Right lobe of liver (tissue), 6 donors: ENCODE results near the gene PRR5L. TPM values are rescaled to one million over a fixed set of nuclear protein-coding genes. Genes with fewer than 3 reads are reported as not detected.

ENCODE experiments used
- ATAC-seq, 4 donors: fragments of 200-7000 bp; cut with Tn5 transposase; one replicate each; pipeline ENCODE4 v1.9.1; 2020; ENCODE audit warnings: mild to moderate bottlenecking in 4 of 4, moderate library complexity in 4 of 4
- DNase-seq, 3 donors: peaks; one replicate each; pipeline ENCODE4 v3.0.0-alpha.2; 2020
- H3K27ac ChIP-seq, 3 donors: fragments of 200-600 bp; one replicate each; pipeline ENCODE4 v1.8.0; 2022
- H3K27me3 ChIP-seq, 2 donors: fragments of 200-600 bp; one replicate each; pipeline ENCODE4 v1.8.0; 2022
- H3K36me3 ChIP-seq, 4 donors: fragments of 200-600 bp; sonication (generic) in 1 of 4; one replicate each; pipeline versions ENCODE4 v1.5.1 to v1.8.0; 2017 to 2022; ENCODE audit warnings: control low read depth in 1 of 4
- H3K4me1 ChIP-seq, 4 donors: fragments of 200-600 bp; sonication (generic) in 1 of 4; one replicate each; pipeline versions ENCODE4 v1.5.1 to v1.8.0; 2017 to 2022; ENCODE audit warnings: control low read depth in 1 of 4
- H3K4me3 ChIP-seq, 3 donors: fragments of 200-600 bp; one replicate each; pipeline ENCODE4 v1.8.0; 2022
- H3K9me3 ChIP-seq, 4 donors: fragments of 200-600 bp; sonication (generic) in 1 of 4; one replicate each; pipeline versions ENCODE4 v1.5.1 to v1.8.0; 2017 to 2022; ENCODE audit warnings: control low read depth in 1 of 4
- CTCF ChIP-seq, 4 donors: fragments of 200-600 bp in 3 of 4; fragments of 450-650 bp in 1 of 4; IDR thresholded peaks; one replicate each; pipeline versions ENCODE4 v1.5.1 to v1.8.0; 2016 to 2022; ENCODE audit warnings: antibody characterized with exemption in 4 of 4, mild to moderate bottlenecking in 2 of 4
- POLR2A ChIP-seq: fragments of 450-650 bp; IDR thresholded peaks from one replicate; pipeline ENCODE4 v1.6.1; 2017; ENCODE audit warnings: antibody characterized with exemption, mild to moderate bottlenecking
- WGBS: methylation state at CpG from one replicate; pipeline ENCODE4 v1.1.6; 2018; ENCODE audit warnings: low coverage, low lambda C conversion rate; ENCODE audit not compliant: insufficient coverage; ENCODE audit errors: missing lambda C conversion rate; 5-methylcytosine and 5-hydroxymethylcytosine counted together
- intact Hi-C, 2 donors: fragments of 100-400 bp; cut with DNase I; formaldehyde crosslinking; loops; one replicate each; pipeline versions ENCODE4 v1.11.2 to v1.14.1; 2022
- total RNA-seq, 6 experiments: library from RNA; depleted of rRNA in 2 of 6; stranded (reverse); fragments of >200 nt in 2 of 6; fragmentation: NEBNext Ultra II Directional in 3 of 6; extraction: Animal tissue kit (Norgen Biotek cat#: 25700) in 3 of 6; gene quantifications; one replicate each; pipeline versions ENCODE4 v1.1.0 to v1.2.4, GENCODE V29; 2016 to 2023
- donor health status: DM: no; HTN: yes; CAD: no.
- donor health status: DM: no; HTN: no; CAD: no.
- donor health status: DM: no; HTN: no; CAD: no.
- donor health status: DM: no; HTN: yes; CAD: no.
- donor health status: DM: no; HTN: yes; CAD: no.

The PRR5L gene
- total RNA-seq, 6 experiments from 2014 or later: 2.2 to 4.5 (median 2.3) TPM

GRCh38 chr11:36376888-36377758, 81.0 kb downstream of the PRR5L start:
- H3K4me1 ChIP-seq: peaks cover 0 to 15% (median 0%) of the 10 kb centered on the region in 4 donors
- H3K9me3 ChIP-seq: no peaks in the 10 kb centered on the region
- H3K36me3 ChIP-seq: no peaks in the 10 kb centered on the region
- DNase-seq: peak; percentile 50 to 69 (median 56)
- no peaks in the 10 kb centered on the region for H3K27me3 ChIP-seq
- peak overlapping the region; percentile 31 to 82 (median 73) for H3K27ac ChIP-seq
- ATAC-seq: peak; percentile 68 to 77 (median 74)
- TF ChIP-seq POLR2A: no peak
- TF ChIP-seq CTCF (IDR thresholded peaks at IDR 0.05): peak; percentile 23 to 43 (median 39)
- H3K4me3 ChIP-seq: peak overlapping the region; percentile 43 to 52 (median 51)
- WGBS: 0% methylated on average over 3 of the region's 68 CpGs
- intact Hi-C loops: no loop called here

DNA sequence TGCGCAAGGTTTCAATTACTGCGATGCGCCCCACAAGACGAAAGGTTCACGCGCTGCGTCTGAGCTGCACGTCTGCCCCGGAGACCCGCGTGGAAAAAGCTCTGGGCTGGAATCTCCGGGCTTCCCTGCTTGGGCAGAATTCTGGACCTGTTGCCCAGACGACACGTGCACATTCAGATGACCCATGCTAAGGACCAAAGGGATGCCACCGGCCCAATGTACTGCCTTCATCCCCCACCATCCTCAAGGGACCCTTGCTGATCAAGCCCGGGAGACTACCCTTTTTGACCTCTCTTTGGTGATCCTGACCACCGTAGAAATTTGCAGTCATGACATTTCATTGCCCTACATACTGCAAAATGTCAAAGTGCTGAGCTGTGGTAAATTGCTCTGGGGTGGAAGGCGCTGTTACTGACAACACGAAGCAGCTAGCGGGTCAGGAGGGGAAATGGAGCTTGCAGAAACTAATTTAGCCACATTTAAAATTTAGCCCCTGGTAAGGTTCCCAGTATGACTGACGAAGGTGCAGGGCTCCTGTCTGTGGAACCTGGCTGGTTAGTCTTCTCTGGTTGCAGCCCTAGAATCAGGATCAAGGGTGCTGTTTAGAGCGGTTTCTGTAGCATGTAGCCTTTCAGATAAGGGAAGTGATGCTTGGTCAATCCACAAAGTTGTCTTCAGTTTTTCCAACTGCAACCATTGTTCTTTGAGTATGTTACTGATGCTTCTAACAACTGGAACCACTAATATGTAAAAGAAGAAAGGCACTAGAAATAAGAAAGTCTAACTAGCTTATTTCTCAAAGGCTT, 81.9 kb downstream of the PRR5L start:
- Histone ChIP-seq H3K27ac (peak overlapping the region; percentile 31 to 82 (median 73)), H3K9me3 (no peaks in the 10 kb centered on the region), H3K36me3 (no peaks in the 10 kb centered on the region), H3K4me3 (peak overlapping the region; percentile 43 to 52 (median 51)), H3K4me1 (peaks cover 0 to 15% (median 0%) of the 10 kb centered on the region in 4 donors), H3K27me3 (no peaks in the 10 kb centered on the region)
- 27% methylated on average over 6 of the region's 22 CpGs for WGBS
- peak; percentile 5 to 41 (median 28) for ATAC-seq
- DNase-seq: no peak
- no peak for TF ChIP-seq POLR2A
- TF ChIP-seq CTCF (IDR thresholded peaks at IDR 0.05): no peak
- intact Hi-C loops: no loop called here

GRCh38 chr11:36379653-36380052, 83.6 kb downstream of the PRR5L start:
- no peak overlapping the region for H3K4me3 ChIP-seq
- WGBS: 69% methylated on average over 3 of the region's 3 CpGs
- no peak for TF ChIP-seq CTCF (IDR thresholded peaks at IDR 0.05)
- TF ChIP-seq POLR2A: no peak

DNA sequence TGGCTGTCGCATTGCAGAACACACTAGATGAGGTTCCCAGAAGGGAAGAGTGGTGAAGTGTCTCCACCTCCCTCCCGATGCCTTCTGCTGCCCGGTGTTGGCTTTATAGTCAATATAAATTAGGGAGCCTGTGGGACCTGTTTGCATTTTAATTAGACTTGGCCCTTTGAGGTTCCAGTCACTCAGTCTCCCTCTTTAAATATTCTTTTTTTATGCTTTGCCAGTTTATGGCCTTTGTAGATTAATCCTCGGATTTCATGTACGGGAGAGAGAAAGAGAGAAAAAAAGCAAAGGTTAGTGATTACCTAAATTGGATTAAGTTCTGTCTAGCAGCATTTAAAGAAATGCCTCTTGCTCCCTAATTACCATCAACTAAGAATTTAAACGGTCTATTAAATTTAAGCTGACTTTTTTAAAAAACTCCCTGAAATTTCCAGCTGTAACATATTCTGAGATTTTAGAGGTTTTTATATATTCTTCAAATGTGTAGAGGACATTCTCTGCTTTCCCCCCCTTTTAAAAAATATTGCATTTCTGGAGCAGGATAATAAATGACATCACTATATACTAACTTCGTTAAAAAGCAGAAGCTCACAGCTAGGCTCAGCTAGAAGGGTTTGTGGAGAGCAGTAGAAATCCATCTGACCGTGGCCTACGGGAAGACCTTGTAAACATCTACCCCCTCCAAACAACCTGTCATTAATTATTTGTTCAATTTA, 84.4 kb downstream of the PRR5L start:
- no peak for DNase-seq
- Histone ChIP-seq H3K9me3 (no peaks in the 10 kb centered on the region), H3K36me3 (no peaks in the 10 kb centered on the region), H3K27me3 (no peaks in the 10 kb centered on the region), H3K4me1 (peaks cover 0 to 10% (median 0%) of the 10 kb centered on the region in 4 donors), H3K27ac (no peak overlapping the region), H3K4me3 (no peak overlapping the region)
- intact Hi-C loops: no loop called here
- TF ChIP-seq POLR2A: no peak
- WGBS: 49% methylated on average over 9 of the region's 9 CpGs
- ATAC-seq: no peak

More at GRCh38 chr11:36379653-36380052, 83.6 kb downstream of the PRR5L start:
- Histone ChIP-seq H3K9me3 (no peaks in the 10 kb centered on the region), H3K27ac (no peak overlapping the region), H3K4me1 (peaks cover 0 to 10% (median 0%) of the 10 kb centered on the region in 4 donors), H3K27me3 (no peaks in the 10 kb centered on the region), H3K36me3 (no peaks in the 10 kb centered on the region)
- ATAC-seq (no peak), DNase-seq (no peak)
- intact Hi-C loops: no loop called here
